ENCODE data around the gene SORBS1.
A peak's percentile ranks its signal among the peaks of the same experiment; 100 is the strongest.

SORBS1 gene

DNA sequence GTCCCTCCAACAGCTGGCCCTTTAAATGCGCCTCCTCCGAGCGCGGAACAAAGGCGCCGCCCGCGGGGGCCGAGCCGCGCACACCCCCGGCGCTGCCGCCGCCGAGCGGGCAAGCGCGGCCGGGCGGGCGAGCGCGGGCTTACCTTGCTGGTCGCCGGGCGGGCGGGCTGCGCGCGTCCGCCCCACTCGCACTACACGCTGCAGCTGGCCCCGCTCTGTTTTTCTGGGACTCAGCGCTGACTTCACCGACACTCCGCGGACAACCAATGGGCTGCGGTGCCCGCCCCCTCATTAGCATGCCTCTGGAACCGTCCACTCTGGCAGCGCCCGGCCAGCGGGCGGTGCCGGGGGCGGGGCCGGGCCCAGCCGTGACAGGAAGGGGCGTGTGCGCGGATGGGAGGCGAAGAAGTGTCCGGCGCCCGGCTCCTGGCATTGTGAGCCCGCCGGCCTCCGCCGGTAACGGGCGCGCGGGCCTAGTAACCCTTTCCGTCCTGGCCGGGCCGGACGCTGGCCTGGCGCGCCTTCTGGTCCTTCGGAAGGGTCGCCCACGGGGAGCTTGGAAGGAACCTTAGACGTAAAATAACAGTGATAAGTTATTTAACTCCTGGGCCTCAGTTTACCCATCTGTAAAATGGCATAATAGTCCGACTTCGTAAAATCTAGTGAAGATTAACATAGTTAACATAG is at the start of gene SORBS1:
Gene SORBS1 (minus strand): TSS at position 195 of the 687 bp plus-strand sequence. CDS start 120,236 bp downstream, outside the sequence.
- TF ChIP-seq, protein P1, sequence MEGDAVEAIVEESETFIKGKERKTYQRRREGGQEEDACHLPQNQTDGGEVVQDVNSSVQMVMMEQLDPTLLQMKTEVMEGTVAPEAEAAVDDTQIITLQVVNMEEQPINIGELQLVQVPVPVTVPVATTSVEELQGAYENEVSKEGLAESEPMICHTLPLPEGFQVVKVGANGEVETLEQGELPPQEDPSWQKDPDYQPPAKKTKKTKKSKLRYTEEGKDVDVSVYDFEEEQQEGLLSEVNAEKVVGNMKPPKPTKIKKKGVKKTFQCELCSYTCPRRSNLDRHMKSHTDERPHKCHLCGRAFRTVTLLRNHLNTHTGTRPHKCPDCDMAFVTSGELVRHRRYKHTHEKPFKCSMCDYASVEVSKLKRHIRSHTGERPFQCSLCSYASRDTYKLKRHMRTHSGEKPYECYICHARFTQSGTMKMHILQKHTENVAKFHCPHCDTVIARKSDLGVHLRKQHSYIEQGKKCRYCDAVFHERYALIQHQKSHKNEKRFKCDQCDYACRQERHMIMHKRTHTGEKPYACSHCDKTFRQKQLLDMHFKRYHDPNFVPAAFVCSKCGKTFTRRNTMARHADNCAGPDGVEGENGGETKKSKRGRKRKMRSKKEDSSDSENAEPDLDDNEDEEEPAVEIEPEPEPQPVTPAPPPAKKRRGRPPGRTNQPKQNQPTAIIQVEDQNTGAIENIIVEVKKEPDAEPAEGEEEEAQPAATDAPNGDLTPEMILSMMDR (conservative IDR thresholded peaks at IDR 0.05) = no peak
- peak within 1 kb of the TSS; percentile 66 for H3K27ac ChIP-seq

DNA sequence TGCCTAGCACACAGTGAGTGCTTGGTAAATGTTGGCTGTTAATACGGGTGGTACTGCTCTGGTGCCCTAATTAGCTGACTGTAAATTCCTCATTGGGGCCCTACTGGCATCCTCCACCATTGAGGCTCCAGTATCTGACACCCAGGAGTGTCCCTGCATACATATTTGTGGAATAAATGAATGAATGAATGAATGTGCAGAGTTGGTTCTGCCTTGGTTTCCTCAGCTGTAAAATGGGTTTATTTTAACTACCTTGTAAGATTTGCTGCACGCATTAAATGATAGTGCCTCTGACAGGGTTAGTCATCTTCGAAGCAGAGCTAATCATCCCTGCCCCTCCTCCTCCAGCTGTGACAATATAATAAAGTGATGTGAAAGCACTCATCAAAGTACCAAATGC is 49.6 kb upstream of the SORBS1 start:
- no peak overlapping the region for H3K27ac ChIP-seq
- TF ChIP-seq, protein P1 (conservative IDR thresholded peaks at IDR 0.05) = no peak

DNA sequence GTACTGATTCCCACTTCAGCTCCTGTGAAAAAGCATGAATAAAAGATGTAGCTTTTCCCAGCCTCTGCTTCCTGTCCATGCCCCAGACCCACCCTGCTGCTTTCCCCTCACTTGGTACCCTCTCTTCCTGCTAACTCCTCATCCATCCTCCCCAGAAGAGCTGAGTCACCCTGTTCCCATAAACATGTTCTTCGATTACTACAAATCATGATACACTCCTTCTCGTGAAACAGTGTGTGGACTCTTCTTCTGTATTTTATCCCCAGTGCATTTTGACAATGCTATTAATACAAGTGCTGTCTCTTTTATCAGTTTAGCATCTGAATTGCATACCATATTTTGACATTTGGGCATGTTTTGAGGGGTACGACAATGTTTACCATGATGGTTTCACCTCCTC is 45.8 kb upstream of the SORBS1 start:
- no peak overlapping the region for H3K27ac ChIP-seq
- TF ChIP-seq, protein P1 (conservative IDR thresholded peaks at IDR 0.05) = no peak

DNA sequence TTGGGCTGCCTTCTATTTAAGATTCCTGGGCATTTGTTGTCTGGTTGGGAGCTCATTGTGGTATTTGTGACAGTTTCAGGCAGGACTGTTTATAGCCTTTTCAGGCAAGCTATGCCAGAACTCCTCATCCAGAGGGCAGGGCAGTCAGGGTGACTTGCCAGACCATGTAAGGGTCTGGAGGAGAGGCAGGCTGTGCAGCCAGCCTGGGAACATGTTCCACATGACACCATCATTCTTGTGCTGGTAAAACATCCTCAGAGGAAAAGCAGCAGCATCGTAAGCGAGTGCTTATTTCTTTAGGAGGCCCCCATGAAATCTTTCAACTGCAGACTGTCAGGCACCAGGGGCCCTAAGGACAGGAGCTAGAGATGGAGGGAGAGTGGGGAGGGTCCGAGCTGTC is 44.0 kb upstream of the SORBS1 start:
- TF ChIP-seq, protein P1 (conservative IDR thresholded peaks at IDR 0.05) = no peak
- no peak overlapping the region for H3K27ac ChIP-seq

DNA sequence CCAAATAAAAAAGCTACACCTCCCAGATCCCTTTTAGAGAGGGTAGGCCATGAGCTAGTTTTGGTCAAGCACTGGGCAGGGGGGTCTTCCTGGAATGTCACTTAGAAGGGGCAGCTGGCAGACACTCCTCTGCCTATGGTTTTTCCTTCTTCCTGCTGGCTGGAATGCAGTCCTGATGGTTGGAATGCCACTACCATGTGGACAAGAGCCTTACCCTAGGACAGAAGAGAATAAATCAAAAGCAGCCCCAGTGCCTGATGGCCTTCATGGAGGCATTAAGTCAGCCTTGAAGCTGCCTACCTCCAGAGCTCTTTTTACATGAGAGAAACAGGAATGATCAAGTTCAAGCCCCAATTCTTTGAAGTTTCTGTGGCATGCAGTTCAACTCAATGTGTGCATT is 43.5 kb upstream of the SORBS1 start:
- TF ChIP-seq, protein P1 (conservative IDR thresholded peaks at IDR 0.05) = no peak
- H3K27ac ChIP-seq = no peak overlapping the region

DNA sequence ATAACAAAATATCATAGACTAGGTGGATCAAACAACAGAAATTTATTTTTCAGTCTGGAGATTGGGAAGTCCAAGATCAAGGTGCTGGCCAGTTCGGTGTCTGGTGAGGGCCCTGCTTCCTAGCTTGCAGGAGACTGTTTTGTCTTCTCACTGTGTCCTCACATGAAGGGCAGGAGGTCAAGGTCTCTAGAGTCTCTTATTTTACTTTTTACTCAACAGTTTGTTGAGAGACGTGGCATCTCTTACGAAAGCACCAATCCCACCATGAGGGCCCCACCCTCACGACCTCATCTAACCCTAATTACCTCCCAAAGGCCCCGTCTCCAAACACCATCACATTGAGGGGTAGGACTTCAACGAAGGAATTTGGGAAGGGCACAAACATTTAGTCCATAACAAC is 41.2 kb upstream of the SORBS1 start:
- no peak overlapping the region for H3K27ac ChIP-seq
- TF ChIP-seq, protein P1 (conservative IDR thresholded peaks at IDR 0.05) = no peak

DNA sequence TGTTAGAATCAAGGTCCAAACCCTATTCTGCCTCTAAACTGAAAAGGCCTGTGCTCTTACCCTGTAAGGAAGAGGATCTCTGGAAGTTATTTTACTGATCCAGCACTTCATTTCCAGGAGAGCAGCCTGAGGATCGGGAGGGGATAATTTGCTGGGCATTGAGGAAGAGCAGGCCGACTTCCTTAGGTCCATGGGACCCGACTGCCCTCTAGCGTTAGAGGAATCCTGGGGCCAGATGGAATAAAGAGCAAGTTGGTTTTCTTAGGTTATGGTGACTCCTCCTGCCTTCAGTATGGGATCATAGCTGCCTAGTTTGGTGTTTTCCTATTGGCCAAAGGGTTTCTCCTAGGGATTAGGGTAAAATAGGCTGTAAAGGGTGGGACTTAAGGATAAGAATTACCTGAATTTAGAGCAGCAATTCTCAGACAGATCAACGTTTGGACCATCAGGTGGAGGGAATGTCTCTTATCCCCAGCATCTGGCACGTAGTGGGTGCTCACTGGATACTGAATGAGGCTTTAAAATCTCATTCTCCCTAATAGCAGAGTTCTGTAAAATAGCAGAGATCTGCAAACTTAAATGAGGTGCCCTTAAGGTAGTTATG is 40.0 kb upstream of the SORBS1 start:
- H3K27ac ChIP-seq = no peak overlapping the region
- TF ChIP-seq, protein P1 (conservative IDR thresholded peaks at IDR 0.05) = peak; percentile 96
